T-helper 1 cell treated with Interleukin-12 subunit alpha and Interleukin-12 subunit beta and Interleukin-4 antibody, amounts not matched to agents 30 ng/mL and 1 ng/mL, for 36 hours (primary cell): ENCODE data around the gene TK2. TPM values are rescaled to one million over a fixed set of nuclear protein-coding genes. Genes with fewer than 3 reads are reported as not detected.
"Not testable (repeated sequence)": the region's sequence is repeated elsewhere in the genome, so short reads cannot be mapped to it uniquely, and the experiment has no call there.

Experiments
- intact Hi-C: fragments of 100-400 bp; cut with micrococcal nuclease; formaldehyde crosslinking; loops from one replicate; pipeline ENCODE4 v1.15.1; 2024
- total RNA-seq: library from RNA; stranded (reverse); gene quantifications from 2 replicates; pipeline ENCODE4 v1.2.3, GENCODE V29; 2022

TK2 gene
- 17.6 and 21.7 TPM in 2 replicates for total RNA-seq

- intact Hi-C loops: loop anchor here (1.0 to 5.0 kb wide), 2 partner anchors 10 to 103 kb away; no protein-coding TSS in a partner anchor
These were observed at the start of gene TK2 for GRCh38 chr16:66549284-66550131. Gene TK2 (minus strand): TSS chr16:66550122. CDS start chr16:66550061, 61 bp downstream.

- intact Hi-C loops: no loop called here
These were observed 48.2 kb upstream of the TK2 start for GRCh38 chr16:66598111-66598510.

- intact Hi-C loops: loop anchor here (1.0 kb wide), 1 partner anchor 8 kb away; no protein-coding TSS in a partner anchor
These were observed 47.3 kb upstream of the TK2 start for GRCh38 chr16:66596986-66597848.

GRCh38 chr16:66596559-66596958 is 46.6 kb upstream of the TK2 start:
- intact Hi-C loops: not testable (repeated sequence)

- intact Hi-C loops: loop anchor here (5.0 kb wide), 1 partner anchor 283 kb away; no protein-coding TSS in a partner anchor
These were observed 44.8 kb upstream of the TK2 start for GRCh38 chr16:66594739-66595138.

GRCh38 chr16:66592814-66593213 is 42.9 kb upstream of the TK2 start:
- intact Hi-C loops: loop anchor here (5.0 kb wide), 1 partner anchor 284 kb away; no protein-coding TSS in a partner anchor

- intact Hi-C loops: loop anchor here (5.0 kb wide), 1 partner anchor 285 kb away; no protein-coding TSS in a partner anchor
These were observed 42.3 kb upstream of the TK2 start for GRCh38 chr16:66592241-66592640.

GRCh38 chr16:66591018-66591417 is 41.1 kb upstream of the TK2 start:
- intact Hi-C loops: loop anchor here (2.0 to 5.0 kb wide), 2 partner anchors 28 to 286 kb away; no protein-coding TSS in a partner anchor

GRCh38 chr16:66590322-66590721 is 40.4 kb upstream of the TK2 start:
- intact Hi-C loops: loop anchor here (1.0 to 5.0 kb wide), 5 partner anchors 14 to 287 kb away; partner anchors contain the start of genes CKLF and CMTM3

GRCh38 chr16:66588981-66589713 is 39.2 kb upstream of the TK2 start:
- intact Hi-C loops: loop anchor here (1.0 kb wide), 4 partner anchors 8 to 183 kb away; no protein-coding TSS in a partner anchor

GRCh38 chr16:66587881-66588600 is 38.1 kb upstream of the TK2 start:
- intact Hi-C loops: no loop called here

- intact Hi-C loops: no loop called here
These were observed 35.7 kb upstream of the TK2 start for GRCh38 chr16:66585481-66586239.

- intact Hi-C loops: no loop called here
These were observed 31.5 kb upstream of the TK2 start for GRCh38 chr16:66581246-66581952.

- intact Hi-C loops: no loop called here
These were observed 30.8 kb upstream of the TK2 start for GRCh38 chr16:66580605-66581209.

GRCh38 chr16:66578651-66579531 is 29.0 kb upstream of the TK2 start, which contains the start of gene CMTM2:
Gene CMTM2 (plus strand): TSS chr16:66579463. CDS start chr16:66579608, 145 bp downstream.
- intact Hi-C loops: no loop called here

GRCh38 chr16:66576296-66576695 is 26.4 kb upstream of the TK2 start:
- intact Hi-C loops: no loop called here

GRCh38 chr16:66575060-66575459 is 25.1 kb upstream of the TK2 start:
- intact Hi-C loops: no loop called here
